Stimulated activated CD8-positive, alpha-beta memory T cell treated with anti-CD3 and anti-CD28 coated beads, Interleukin-7, amount 100 ng/mL, for 24 hours (primary cell): Measurements from ENCODE around the gene TEAD1.
A peak's percentile ranks its signal among the peaks of the same experiment; 100 is the strongest.

Source experiments
- DNase-seq: peaks from one replicate; pipeline ENCODE4 v3.0.0-alpha.2; 2020; ENCODE audit warnings: low read depth

The TEAD1 gene

DNA sequence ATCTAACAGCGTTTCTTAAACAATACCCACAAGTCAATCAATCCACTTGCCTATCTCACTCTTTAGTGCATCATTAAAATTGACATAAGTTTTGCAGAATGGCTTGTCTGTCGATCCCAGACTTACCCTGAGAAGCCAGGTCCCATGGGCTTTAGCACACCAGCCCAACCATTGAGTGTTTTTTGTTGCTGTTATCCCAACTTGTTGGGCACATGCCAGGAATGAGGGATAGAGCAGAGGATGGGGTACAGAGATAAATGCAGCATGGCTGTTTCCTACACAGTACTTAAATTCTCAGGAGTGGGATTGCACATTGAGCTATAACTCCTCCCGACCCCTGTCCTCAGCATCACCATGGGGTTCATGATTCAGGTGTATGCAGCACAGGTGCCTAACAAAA is 270.7 kb downstream of the TEAD1 start:
- DNase-seq, result no peak

DNA sequence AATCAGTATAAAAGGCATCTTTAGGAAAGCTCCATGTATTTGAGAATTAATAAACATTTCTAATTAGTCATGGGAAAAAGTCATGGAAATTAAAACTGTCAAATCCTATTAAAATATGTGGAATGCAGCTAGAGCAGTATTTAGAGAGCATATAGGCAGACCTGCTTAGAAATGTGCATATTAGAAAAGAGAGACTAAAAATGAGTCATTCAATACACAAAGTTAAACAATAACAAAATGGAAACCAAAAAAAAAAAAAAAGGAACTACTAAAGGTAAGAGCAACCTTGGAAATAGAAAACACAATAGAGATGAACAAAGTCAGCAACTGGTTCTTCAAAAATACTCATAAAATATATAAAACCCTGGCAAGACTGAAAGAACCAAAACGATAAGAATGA is 275.2 kb downstream of the TEAD1 start:
- DNase-seq, result no peak

DNA sequence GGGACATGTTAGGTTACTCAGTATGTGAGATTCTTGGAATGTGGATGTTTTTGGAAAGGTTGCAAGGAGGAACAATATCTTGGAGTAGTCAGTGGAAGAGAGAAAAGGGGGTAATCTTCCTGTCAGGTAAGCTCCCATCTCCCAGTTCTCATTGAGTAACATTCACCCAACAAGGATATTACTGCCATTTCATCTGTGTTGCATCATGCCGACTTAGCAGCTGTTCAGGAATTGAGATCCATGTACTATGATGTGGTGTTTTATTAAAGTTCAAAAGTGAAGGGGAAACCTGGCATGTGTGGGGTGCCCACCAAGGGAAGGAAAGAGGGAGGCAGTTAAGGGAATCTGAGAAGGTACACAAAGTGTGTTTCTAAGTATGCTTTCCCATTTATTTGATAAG is 276.4 kb downstream of the TEAD1 start:
- DNase-seq, result no peak

DNA sequence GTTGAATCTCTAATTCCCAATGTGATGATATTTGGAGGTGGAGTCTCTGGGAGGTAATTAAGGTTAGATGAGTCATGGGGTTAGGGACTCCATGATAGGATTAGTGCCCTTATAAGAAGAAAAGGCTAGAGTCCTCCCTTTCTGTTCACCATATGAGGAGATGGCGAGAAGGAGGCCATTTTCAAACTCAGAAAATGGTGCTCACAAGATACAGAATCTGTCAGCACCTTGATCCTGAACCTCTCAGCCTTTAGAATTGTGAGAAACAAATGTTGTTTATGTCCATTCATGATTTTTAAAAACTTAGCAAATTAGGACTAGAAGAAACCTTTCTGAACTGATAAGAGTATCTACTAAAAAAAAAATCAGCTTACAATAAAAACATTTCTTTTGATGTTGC is 277.2 kb downstream of the TEAD1 start:
- no peak for DNase-seq

DNA sequence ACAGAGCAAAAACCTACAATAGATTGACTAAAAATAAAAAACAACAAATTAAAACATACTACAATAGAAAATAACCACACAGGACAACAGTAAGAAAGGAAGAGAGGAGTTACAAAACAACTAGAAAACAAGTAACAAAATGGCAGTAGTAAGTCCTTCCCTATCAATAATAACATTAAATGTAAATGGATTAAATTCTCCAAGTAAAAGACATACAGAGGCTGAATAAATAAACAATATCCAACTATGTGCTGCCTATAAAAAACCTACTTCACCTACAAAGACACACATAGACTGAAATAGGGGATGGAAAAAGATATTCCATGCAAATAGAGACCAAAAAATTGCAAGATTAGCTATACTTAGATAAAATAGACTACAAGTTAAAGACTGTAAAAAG is 277.9 kb downstream of the TEAD1 start:
- DNase-seq, result no peak

DNA sequence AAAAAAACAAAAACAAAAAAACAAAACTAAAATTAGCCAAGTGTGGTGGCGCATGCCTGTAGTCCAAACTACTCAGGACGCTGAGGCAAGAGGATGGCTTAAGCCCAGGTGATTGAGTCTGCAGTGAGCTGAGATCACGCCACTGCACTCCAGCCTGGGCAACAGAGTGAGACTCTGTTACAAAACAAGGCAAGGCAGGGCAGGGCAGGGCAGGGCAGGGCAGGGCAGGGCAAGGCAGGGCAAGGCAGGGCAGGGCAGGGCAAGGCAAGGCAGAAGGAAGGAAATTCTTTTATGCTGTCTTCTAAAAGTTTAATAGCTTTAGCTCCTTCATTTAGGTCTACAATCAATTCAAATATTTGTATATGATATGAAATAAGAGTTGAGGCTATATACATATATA is 284.8 kb downstream of the TEAD1 start:
- DNase-seq, result no peak

DNA sequence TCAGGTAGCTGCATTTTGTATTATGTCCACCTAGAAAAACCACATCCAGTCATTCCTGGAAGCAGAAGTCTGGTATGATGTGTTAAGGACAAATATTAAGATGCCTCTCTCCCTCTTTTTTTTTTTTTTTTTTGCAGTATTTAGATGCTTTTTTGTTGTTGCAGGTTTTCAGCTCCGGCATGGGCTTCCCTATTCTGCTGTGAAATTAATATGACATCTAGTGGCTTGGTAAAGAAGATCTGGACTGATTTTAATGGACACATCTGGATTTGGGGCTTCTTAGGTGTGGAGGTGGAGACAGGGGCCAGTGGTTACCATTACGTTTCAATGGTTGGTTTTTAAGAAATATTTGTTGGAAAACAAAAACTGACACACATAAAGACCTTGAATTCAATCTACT is 287.4 kb downstream of the TEAD1 start:
- DNase-seq, result no peak

DNA sequence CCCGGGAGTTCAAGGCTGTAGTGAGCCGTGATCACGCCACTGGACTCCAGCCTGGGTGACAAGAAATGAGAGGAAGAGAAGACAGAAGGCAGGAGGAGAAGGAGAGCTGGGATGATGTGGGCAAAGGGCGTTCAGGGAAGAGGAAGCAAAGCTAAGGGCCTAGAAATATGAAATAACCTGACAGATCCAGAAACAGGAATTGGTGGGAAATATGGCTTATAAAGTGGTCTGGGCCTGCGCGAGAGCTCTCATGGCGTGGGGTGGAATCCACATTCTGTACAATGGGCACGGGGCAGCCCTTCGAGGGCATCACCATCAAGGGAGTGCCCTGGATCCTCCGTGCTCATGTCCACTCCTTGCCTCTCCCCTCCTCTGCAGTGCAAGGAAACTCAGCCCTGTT is 288.1 kb downstream of the TEAD1 start:
- no peak for DNase-seq

DNA sequence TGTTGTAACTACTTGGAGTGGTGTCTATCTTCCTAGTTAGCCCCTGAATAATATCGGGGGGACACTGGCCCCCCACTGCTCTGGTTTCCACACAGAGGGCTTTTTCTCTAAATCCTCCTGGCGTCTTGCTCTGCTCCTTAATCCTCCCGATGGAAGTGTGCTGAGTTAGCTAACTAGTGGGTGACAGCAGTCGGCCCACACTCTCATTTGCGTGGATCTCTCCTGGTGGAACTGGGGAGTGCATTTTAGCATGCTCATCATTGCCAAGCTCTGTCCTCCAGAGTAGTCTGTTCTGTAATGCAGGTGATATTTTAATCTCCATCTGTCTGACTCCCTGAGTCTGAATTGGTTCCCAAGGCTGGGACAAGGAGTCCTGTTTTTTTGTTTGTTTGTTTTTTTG is 288.8 kb downstream of the TEAD1 start:
- DNase-seq, result no peak

DNA sequence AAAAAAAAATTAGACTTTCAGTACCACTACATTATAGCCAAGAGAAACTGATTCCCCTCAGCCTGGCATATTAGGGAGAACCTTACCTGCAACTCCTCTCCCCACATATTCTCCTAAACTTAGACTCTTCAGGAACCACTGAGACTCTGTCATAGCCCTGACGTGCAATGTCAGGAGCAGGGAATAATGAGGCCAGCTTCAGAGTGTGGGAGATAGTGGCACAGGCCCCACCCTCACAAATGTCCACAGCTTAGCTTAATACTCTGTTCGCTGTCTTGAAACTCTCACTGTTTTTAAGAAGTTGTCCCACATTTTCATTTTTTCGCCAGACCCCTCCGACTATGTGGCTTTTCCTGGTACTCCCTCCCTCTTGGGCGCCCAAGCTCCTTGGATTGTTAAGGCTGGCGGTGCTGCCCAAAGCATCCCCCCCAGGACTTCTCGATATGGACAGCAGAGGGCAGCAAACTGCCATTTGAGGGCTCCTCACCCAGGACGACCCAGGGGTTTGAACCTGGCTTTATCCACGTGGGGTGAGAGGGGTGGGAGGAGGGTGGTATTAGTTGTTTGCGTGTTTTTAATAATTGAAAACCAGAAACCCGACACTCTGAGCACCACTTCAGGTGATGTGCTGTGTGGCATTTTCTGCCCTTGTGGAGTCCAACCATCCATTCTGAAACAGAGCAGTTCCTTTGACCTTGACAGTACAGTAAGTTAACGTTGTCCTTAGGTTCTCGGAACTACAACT is 289.7 kb downstream of the TEAD1 start:
- DNase-seq, result peak; percentile 42

DNA sequence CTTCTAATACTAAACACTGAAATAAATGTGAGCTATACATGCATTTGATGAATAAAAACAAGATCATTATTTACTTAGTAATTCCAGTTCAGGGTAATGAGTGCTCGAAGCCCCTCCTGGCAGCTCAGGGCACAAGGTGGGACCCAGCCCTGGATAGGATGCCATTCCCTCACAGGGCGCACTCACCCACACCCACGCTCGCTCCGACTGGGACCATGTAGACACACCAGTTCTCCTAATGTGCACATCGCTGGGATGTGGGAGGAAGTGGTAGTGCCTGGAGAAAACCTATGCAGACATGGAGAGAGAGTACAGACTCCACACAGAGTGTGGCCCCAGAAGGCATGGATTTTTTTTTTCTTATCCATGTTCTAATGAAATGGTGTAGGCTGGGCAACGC is 290.4 kb downstream of the TEAD1 start:
- no peak for DNase-seq

DNA sequence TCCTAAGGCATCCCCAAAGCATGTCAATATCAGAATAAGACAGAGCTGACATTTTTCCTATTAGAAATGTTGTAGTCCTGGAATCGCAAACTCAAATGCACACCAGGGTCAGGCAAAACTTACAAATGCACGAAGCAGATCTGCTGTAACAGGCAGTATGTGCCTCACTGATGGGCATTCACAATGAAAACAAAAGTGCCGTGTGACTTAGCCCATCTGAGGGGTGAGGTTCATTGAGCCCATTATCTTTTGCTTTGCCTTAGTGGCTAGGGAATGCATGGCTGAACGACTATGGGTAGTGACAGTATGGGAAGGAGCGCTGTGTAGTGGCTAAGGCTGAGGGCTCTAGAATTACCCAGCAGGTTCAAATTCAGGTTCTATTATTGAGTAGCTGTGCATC is 291.8 kb downstream of the TEAD1 start:
- no peak for DNase-seq

DNA sequence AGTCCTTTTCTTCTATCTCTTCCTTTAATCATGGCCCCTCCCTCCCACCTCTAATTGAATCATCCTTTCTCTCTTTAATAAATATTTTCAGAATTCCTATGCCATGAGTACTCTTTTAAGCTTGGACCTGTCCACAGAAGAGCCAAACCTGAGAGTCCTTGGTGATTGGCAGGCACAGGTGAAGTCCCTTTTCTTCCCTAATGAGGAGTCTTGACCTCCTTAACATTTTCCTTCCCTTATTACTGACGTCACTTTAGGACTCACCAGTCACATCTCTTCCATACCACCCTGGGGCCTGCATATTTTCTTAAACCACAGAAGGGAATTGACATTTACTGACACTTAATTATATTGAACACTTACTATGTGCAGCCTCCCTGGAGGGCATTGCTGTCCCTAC is 293.9 kb downstream of the TEAD1 start:
- DNase-seq, result no peak

DNA sequence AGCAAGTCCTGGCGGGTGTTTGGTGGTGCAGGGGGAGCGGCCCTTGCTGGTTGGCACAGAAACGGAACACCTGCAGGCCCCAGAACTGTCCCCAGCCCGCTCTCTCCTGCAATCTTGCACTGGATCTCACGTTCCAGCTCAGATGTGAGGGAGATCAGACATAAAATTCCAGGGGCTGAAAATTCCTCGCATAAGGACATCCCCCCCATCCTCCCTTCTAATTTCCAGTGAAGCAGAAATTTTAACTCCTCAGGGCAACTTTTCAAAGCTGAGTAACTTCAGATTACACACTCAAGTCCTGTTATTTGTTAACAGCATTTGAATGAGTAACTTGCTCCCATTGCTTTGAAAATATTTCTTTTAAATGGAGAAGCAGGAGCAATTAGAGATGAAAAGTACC is 294.6 kb downstream of the TEAD1 start:
- DNase-seq, result no peak

DNA sequence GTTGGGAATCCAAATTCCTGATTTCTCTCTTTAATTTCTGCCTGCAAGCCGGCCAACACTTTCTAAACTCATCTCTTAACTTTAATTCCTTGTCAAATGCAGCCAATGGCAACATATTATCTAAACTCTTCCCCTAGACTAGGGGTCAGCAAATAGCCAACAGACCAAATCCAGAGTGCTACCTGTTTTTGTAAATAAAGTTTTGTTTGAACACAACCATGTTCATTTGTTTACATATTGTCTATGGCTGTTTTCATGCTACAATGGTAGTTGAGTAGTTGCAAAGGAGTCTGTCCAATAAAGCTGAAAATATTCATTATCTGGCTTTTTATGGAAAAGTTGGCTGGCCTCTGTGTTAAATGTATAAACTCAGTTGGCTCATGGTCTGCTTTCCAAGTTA is 297.7 kb downstream of the TEAD1 start:
- DNase-seq, result no peak

DNA sequence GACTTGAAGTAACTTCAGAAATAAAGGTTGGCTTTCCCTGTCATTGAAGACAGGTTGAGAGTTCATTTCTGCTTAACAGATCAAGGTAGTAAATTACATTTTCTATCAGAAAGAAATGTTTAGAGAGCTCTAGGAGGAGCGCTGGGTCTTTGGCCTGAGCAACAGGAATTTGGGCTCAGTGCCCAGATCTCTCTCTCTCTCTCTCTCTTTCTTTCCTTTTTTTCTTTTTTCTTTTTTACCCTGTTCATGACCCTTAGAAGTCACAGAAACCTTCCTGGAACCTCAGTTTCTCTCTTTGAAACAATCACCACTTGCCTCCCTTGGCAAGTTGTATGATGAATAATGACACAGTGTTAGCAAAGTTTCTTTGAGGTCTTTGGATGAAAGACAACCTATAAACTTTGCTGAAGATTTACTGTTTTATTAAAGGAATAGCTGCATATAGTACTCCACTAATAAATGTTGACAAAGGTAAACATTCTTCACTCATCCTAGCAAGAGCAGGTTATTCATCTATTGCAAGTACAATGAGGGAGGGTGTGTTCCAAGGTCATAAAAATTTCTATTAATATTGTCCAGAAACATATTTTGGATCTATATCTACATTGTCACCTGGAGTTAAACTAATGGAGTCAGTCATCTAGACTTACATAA is 299.4 kb downstream of the TEAD1 start:
- no peak for DNase-seq

DNA sequence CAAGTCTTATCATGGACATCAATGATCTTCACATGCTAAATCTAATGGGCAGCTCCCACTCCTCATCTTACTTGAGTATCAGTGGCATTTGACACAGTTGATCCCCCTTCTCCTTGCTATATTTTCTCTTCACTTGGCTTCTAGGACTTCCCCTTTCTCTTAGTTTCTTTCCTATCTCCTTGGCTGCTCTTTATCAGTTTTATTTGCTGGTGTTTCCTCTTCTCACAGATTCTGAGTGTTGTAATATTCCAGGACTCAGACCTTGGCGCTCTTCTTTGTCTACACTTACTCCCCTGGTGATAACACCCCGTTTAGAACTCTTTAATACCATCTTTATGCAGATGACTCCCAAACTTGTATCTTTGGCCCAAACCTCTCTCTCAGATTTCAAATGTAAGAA is 301.0 kb downstream of the TEAD1 start:
- no peak for DNase-seq

DNA sequence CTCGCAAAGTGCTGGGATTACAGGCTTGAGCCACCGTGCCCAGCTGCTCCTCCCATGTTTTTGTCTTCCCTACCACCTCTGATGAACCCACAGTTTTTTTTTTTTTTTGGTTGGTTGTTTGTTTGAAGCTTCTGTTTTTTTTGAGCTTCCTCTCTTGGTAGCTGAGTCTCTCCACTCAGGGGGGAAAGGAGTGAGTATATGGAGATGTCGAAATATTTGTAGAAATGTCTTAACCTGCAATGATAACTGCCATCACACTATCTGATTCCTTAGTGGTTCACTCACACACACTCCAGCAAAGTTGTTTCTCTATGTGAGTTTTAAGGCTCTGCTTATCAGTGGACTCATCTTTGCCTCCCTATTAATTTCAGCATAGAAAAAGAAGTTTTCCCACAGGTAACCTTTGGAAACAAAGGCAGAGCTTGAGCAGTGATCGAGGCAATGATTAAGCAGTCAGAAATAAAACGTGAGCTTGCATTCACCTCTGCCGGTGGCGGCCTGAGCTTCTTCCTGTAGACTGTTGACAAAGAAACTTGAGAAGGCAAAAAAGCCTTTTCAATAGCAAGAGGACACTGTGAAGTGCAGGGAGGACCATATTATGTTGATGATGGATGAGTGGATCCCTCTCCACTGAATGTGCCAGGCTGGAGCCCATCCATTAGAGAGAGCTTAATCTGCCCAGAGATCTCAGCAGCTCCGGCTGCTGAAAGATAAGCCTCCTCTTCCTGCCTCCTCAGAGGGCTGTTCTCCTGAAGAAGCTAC is 305.9 kb downstream of the TEAD1 start:
- DNase-seq, result no peak

DNA sequence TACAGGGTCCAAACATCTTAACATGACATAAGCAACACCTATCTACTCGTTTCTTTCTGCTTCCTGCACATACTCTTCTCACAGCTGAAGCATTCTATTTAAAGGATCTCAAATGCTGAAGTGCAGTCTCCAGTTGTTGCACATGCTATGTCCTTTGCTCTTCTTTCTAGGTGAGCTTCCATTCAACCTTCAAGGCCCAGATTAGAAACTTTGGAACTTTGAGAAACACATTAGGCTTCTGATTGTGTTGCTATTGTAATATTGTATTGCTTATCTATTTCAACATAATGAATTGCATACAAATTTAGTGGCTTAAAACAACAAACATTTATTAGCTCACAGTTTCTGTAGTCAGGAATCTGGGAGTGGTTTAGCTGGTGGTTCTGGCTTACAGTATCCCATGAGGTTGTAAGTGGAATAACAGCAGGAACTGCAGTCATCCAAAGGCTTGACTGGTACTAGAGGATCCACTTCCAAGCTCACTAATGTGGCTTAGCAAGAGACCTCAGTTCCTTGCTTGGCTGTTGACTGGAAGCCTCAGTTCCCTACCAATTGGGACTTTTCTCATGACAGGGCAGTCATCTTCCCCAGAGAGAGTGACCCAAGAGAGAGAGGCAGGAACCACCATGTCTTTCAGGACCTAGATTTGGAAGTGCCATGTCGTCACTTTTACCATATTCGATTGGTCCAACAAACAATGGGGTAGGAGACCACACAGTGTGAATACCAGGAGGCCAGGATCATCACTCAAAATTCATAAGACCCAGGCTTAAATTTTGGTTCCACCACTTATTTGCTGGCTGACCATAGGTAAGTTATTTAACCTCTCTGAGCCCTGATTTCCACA is 307.7 kb downstream of the TEAD1 start:
- no peak for DNase-seq

DNA sequence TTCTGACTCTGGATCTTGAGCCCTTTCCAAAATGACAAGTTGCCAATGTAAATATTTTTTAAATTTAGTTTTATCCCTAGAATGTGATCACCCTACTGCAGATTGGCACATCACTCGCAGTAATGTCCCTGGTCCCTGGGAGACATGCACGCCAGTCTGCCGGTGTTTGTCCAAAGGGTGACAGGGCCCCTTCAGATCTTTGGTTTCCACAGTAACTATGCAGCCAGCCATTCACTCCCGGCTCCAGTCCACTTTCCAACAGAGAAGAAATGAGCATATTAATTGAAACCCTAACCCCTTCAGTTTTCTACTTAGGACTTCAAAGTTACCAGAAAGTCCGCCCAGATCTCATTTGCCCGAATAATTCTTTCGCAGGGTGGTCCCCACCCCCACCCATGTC is 309.1 kb downstream of the TEAD1 start:
- DNase-seq, result no peak

DNA sequence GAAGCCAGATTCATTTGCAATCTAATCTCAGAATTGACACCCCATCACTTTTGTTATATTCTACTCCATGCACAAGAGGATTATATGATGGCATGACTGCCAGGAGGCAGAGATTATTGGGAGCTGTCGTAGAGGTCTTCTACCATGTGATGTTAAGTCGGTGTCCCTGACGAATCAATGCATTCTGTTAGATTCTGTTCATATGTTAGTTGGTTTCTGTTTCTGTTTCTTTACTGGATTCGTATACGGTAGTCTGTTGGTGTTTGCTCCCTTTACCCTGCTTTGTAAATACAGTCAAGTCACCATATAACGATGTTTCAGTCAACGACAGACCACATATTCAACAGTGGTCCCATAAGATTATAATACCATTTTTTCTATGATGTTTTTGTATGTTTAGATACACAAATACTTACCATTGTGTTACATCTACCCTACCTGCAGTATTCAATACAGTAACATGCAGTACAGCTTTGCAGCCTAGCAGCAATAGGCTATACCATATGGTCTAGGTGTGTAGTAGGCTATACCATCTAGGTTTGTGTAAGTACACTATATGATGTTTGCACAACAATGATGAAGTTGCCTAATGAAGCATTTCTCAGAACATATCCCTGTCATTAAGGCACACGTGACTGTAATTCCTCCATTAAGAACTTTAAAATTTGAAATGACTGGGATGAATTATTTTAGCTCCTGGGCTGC is 312.1 kb downstream of the TEAD1 start:
- DNase-seq, result no peak
